GM19328 (cell line): ENCODE measurements around the gene ANAPC13.

Experiments used
- ATAC-seq: cut with Tn5 transposase; IDR thresholded peaks from one replicate; pipeline ENCODE4 v1.9.1; 2021; ENCODE audit warnings: mild to moderate bottlenecking, moderate library complexity; ENCODE audit not compliant: unreplicated experiment

Gene ANAPC13

DNA sequence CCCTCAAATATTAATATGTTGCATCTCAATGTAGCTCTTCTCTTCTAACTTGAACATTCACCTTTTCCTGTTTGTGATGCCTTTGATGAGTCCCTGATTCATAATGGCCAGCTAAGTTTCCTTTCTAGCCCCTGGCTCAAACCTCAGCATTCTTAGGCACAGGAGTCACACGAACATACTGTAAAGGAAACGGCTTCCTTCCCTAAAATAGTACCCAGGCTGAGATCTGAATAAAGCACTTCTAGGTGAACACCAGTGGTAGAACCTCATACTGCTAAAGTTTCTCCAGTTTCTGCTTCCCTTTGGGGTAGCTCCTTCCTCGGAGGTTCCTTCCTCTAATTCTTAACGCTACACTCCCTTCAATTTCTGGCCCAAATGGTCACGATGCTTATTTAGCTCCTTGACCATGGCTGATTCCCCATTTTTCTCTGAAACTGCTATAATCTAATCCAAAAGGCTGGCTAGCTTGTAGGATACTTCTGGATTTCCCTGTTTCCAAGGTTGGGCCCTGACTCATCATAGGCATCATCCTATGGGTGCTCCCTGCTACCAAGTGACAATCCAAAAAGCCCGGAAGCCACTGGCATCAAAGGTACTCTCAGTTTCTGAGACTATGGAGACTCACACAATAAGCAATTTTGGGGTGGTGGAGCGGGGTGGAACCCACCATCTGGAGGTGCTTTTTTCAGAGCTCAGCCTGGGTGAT is 2.4 kb downstream of the ANAPC13 start:
- no peak for ATAC-seq

- no peak for ATAC-seq
These were observed 3.2 kb downstream of the ANAPC13 start for GRCh38 chr3:134482622-134483021.

DNA sequence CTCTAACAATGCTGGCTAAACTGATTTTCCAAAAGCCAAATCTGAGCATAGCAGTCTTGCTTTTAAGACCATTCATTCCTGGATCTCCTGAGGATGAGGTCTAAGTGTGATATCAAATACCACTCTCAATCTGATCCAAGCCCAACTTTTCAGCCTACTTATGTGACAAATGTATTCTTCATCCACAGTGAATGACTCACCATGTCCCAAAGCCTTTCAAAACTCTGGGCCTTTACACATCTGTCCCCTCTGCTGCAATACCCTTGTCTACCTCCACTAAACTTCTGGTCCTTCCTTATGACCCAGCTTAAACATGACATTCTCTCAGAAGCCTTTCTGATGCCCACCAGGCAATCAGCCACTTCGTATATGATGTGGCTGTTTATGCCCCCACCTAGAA is 4.6 kb downstream of the ANAPC13 start:
- no peak for ATAC-seq

GRCh38 chr3:134480546-134480945 is 5.2 kb downstream of the ANAPC13 start:
- no peak for ATAC-seq

- ATAC-seq, result no peak
These were observed 7.8 kb downstream of the ANAPC13 start for GRCh38 chr3:134477938-134478337.

DNA sequence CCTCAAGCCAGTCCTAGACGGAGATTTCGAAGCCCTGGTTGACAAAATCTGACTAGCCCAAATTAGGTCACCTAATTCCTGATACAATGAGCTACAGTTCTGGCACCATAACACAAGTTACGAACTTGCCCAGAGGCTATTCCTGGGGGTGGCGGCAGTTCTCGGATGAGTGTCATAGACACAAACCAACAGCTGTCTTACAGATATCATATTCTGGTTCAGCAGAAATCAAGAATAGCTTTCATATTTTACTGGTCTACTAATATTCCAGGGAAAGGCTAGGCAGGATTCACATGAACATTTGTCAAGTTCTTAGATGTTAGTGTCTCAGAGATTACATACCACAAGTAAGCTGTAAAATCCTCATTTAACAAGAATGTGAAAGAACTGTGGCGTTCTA is 8.8 kb downstream of the ANAPC13 start:
- no peak for ATAC-seq

DNA sequence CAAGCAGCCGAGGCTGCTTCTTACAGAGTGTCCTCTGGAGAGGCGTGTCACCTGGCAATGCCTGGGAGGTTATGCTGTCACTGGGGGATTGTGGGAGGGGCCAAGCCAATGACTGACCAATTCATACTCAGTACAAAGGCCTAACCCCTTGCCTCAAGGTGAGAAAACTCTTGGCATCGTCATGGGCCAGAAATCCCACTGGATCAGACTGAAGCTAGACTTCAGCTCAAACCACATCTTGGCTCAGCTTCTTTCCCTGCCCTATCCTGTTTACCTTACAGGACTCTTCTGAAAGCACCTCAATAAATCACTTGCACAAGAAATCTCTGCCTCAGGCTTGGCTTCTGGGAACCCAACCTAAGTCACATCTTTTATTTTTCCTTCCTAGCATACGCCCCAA is 9.5 kb downstream of the ANAPC13 start:
- no peak for ATAC-seq

DNA sequence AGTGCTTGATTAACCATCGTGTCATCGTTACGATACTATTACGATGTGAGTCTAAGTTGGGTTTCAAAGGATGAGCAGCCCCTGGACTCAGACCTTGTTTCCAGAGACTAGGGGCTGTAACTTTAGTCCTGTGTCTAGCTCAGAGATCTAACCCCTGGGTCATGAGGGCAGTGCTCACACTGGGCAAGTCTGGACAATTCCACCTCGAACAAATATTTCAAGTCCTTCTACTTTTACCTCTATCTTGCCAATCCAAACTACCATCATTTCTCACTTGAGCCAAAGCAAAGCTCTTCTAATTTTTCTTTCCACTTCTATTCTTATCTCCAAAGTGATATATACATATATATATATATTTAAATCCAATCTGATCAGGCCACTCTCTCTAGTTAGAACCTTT is 10.8 kb downstream of the ANAPC13 start:
- ATAC-seq, result no peak

GRCh38 chr3:134473868-134474546 is 11.8 kb downstream of the ANAPC13 start:
- no peak for ATAC-seq

DNA sequence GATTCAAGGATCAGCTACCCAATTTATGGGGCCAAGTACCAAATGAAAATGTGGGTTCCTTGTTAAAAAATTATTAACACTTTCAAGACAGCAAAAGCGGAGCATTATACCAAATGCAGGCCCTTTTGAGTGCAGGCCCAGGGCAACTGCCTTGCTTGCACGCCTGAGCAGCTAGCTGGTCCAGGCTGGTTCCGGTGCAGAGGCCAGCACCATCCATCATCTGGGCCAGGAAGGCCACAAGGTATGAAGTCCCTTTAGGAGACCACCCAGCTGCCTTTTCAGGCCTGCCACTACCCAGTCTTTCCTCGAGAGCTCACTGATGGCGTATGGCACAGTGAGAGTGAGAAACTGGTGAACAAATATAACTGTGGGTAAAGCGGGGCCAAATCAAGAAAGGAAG is 13.0 kb downstream of the ANAPC13 start:
- ATAC-seq, result no peak

DNA sequence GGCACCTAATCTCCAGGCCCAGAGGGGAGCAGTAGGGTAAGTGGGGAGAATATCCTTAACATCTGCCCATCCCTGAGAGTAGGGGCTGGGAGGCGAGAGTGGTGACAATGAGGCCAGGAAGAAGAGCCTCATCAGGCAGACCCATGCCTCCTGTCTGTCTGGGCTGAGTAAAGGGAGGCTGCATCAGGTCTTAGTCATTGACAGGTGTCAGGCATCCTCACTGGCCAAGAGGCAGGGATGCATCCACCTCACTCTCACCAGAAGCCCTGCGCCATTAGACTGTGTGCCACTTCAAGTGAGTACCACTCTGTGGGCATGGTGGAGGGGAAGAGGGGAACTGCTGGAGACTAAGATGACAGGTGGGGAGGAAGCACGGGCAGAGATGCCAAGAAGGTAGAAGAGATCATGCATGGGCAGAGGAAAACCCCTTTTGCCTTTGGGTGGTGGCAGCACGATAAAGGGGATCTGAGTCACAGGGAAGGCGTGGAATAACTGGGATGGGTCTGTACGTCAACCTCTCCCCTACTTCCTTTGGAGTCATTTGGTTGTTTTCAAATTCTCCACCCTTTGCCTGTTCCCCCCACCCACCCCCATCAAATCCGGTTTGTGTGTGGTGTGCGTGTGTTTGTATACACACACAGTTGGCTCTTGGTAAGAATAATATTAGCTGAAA is 14.1 kb downstream of the ANAPC13 start:
- ATAC-seq, result no peak

GRCh38 chr3:134468519-134468918 is 17.3 kb downstream of the ANAPC13 start:
- no peak for ATAC-seq

DNA sequence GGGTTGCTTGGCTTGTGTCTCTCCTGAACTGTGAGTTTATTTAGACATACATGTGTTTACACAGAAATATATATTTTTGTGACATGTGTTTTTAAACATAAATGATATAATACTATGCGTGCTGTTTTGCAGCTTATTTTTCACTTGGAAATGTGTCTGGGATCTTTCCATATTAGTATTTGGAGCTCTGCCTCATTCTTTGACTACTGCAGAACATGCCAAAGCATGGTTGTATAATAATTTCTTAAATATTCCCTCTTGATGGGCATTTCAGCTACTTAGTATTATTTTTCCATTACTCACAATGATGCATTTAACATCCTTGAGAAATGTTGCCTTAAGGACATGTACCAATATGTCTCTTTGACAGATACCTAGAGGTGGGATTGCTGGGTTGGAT is 19.5 kb downstream of the ANAPC13 start:
- no peak for ATAC-seq

DNA sequence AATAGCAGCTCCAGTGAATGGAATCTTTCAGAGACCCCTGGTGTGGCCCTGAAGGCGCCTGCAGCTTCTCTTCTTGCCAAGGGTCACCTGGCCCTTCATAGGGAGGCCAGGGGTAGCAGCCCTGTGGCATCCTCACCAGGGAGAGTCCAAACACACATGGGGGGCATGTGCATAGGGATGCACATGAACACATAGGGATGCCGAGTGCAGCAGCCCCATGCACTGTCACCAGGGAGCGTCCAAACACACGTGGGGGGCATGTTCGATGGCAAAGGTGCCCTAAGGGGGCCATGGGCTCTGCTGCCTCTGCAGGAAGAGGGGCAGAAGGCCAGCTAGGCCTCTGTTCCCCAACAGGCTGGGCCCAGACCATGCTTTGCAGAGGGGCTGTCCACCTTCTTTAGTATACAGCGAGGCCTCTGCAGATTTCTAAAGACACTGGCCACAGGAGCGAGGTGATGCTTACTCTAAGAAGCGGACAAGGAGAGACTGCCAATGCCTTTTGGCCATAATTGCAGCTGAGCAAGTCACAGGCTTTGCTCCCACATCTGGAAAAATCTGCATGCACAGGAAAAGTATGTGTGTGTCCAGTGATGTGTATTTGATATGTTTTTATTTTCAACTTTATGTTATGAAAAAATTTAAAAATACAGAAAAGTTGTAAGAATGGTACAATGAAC is 21.0 kb downstream of the ANAPC13 start:
- ATAC-seq, result no peak

- ATAC-seq, result no peak
These were observed 21.6 kb downstream of the ANAPC13 start for GRCh38 chr3:134464064-134464688.

DNA sequence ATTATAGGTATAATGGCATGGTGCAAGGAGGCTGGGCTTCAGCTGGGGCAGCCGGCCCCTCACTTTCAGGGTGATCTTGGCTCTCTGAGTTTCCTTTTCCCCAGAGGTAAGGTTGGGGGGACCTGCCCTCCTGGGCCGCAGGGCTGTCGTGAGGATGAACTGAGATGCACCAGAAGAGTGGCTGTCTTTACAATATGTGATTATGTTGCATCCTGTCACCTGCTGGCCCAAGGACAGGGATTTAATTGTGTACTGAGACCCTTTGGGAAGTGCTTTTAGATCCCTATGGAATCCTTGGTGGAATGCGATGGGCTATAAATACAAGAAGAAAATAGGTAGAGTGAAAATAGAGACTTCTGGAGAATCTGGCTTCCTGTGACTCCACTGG is 22.1 kb downstream of the ANAPC13 start:
- ATAC-seq, result no peak

DNA sequence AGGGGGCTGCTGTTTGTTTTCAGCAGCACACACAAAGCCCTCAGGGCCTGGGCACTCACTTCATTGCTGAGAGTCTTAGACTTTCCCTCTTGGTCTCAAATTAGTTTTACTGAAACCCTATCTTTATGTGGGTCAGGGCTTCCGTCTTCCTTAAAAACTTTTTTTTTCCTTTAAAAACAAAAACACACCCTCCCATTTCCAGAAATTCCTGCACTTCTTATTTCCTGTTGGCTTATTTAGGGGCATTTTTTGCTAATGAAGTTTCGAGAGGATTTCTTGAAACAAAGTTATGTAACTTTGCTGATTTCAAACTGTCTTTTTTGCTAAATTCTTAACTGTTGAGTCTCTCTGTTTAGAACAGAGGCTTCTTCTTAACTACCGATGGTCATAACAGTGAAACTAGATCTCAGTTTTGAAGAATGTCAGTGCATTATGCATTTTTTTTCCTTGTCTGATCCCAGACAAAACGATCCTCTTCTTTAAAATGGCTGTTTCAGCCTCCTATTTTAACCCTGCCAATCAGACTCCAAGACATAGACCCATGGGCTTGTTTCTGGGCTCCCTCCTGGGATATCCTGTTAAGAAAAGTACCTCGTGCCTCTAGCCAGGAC is 23.3 kb downstream of the ANAPC13 start:
- ATAC-seq, result no peak

DNA sequence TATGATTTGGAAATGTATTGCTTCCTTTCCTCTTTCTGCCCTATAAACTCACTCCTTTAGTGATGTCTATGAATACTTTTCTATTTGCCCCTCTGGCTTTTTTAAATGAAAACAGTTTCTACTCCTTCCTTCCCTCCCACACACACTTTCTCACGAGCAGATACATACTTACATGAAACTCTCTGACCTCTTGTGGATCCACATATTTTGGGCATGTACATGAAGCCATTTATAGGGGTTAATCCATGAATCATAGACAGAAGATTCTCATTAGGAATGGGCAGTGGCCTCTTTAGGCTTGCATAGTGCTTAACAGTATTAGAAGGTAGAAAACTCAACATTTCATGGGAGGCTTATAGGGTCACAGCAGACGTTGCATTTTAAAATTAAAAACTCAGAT is 24.8 kb downstream of the ANAPC13 start:
- no peak for ATAC-seq

DNA sequence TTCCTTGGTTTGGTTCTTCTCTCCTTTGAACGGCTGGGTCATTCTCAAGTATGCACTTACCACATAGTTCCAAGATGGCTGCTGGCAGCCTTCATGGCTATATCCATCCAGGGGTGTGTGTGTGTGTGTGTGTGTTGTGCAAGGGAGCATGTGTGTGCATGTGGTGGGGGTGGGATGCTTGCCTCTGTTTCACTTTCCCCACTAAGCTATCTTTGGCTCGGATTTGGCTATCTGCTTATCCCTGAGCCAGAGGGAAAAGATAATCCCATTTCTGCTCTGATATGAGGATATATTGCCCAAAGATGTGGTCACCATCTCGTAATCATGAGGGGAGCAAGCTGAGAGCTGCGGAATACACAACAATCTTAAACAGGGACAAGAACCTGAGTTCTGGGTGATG is 26.2 kb downstream of the ANAPC13 start:
- ATAC-seq, result no peak

DNA sequence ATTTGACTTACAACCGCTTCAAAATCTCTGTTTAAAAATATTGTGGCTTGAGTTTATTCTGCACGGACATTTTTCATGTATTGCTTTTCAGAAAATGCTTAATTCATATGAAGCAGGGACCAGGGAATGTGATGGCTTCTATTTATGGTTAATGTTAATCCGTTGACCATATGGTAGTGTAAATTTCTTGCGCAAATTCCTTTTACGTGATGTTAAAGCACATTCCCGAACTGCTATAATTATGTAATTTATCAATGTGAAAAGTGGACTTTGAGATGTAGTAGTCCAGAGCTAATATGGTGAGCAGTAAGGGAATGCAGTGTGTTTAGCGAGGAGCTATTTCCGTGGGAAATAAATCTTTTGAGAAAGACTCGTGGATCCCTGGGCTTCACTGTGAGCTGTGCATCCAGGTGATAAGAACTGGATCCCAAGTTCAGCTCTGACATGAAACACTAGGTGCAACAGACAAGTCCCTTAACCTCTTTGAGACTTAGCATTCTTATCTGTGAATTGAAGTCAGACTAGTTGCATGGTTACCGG is 27.3 kb downstream of the ANAPC13 start:
- ATAC-seq, result no peak
